Neural progenitor cell (in vitro differentiated cells): ENCODE data around the gene SLC6A4.

Experiments
- EZH2 ChIP-seq: fragments of 200-600 bp; sonication (generic); IDR thresholded peaks from 2 replicates; pipeline ENCODE4 v1.6.1; 2017; ENCODE audit warnings: antibody characterized with exemption, mild to moderate bottlenecking, moderate library complexity
- EZH2phosphoT487 ChIP-seq: fragments of 200-600 bp; sonication (generic); IDR thresholded peaks from 2 replicates; pipeline ENCODE4 v1.6.1; 2017; ENCODE audit warnings: antibody characterized with exemption
- TF ChIP-seq, protein P1 (sequence below): fragments of 200-600 bp; sonication (generic); IDR thresholded peaks from 2 replicates; pipeline ENCODE4 v1.5.1; 2017; ENCODE audit warnings: antibody characterized with exemption, mild to moderate bottlenecking

DNA sequence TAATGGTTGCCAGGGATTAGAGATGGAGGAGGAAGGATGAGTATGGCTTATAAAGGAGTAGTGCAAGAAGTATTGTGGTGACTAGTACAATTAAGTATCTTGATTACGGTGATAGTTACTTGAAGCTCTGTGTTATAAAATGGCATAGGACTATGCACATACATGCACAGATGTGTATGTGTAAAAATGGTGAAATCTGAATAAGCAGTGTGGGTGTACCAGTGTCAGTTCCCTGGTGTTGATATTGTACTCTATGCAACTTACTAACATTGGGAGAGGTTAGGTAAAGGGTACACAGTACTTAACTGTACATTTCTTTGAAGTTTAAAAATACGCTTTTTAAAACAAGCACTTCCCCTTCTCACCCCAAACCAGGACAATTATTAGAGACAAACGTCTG, 70.3 kb downstream of the SLC6A4 start:
- TF ChIP-seq, protein P1, sequence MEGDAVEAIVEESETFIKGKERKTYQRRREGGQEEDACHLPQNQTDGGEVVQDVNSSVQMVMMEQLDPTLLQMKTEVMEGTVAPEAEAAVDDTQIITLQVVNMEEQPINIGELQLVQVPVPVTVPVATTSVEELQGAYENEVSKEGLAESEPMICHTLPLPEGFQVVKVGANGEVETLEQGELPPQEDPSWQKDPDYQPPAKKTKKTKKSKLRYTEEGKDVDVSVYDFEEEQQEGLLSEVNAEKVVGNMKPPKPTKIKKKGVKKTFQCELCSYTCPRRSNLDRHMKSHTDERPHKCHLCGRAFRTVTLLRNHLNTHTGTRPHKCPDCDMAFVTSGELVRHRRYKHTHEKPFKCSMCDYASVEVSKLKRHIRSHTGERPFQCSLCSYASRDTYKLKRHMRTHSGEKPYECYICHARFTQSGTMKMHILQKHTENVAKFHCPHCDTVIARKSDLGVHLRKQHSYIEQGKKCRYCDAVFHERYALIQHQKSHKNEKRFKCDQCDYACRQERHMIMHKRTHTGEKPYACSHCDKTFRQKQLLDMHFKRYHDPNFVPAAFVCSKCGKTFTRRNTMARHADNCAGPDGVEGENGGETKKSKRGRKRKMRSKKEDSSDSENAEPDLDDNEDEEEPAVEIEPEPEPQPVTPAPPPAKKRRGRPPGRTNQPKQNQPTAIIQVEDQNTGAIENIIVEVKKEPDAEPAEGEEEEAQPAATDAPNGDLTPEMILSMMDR, result no peak
- TF ChIP-seq EZH2 (no peak), EZH2phosphoT487 (no peak)
